ENCODE results near the gene ITGA8. TPM values are rescaled to one million over a fixed set of nuclear protein-coding genes. Genes with fewer than 3 reads are reported as not detected.

The ITGA8 gene
- polyA plus RNA-seq, 1 donor (not counting 4 experiments of a cell fraction or from before 2014, with no cell fraction given): not detected

- no peak for FAIRE-seq
- H3K4me1 ChIP-seq (ENCODE audit: control insufficient read depth, extremely low read depth, insufficient read depth, low read length): no peaks in the 10 kb centered on the region
- no peaks in the 10 kb centered on the region for H3K9me3 ChIP-seq (ENCODE audit: control insufficient read depth, low read depth, low read length)
- H3K4me3 ChIP-seq (ENCODE audit: control insufficient read depth in 2 of 3, extremely low read depth in 1 of 3, insufficient read depth in 2 of 3, low read depth in 1 of 3, low read length in 3 of 3): no peak overlapping the region
- dilution Hi-C loops (cut with MboI; ENCODE audit: extremely low pct_ligation_motif_present, low sequenced_read_pairs): no loop called here
- H3K4me2 ChIP-seq (ENCODE audit: control insufficient read depth, extremely low read depth, insufficient read depth, low read depth, low read length): no peak overlapping the region
- H2AFZ ChIP-seq (ENCODE audit: control insufficient read depth, low read length): no peak overlapping the region
- H3K9me1 ChIP-seq (ENCODE audit: control insufficient read depth, extremely low read depth, insufficient read depth, low read length): no peaks in the 10 kb centered on the region
- no peak for TF ChIP-seq EZH2 (IDR thresholded peaks at IDR 0.05; ENCODE audit: low read length)
- no peak for TF ChIP-seq CTCF (optimal IDR thresholded peaks at IDR 0.05 in 1 of 3, IDR thresholded peaks at IDR 0.05 in 1 of 3, conservative IDR thresholded peaks at IDR 0.05 in 1 of 3; ENCODE audit: extremely low read depth in 1 of 3, insufficient read depth in 2 of 3, low read length in 3 of 3)
- no peak overlapping the region for H3K27ac ChIP-seq (ENCODE audit: control insufficient read depth, insufficient read depth, low read length)
- H4K20me1 ChIP-seq (ENCODE audit: control insufficient read depth, extremely low read depth, insufficient read depth, low read length): no peaks in the 10 kb centered on the region
- H3K27me3 ChIP-seq (ENCODE audit: control insufficient read depth, extremely low read depth, insufficient read depth, low read length): no peaks in the 10 kb centered on the region
- no peaks in the 10 kb centered on the region for H3K79me2 ChIP-seq (ENCODE audit: control insufficient read depth, insufficient read depth, low read length)
- DNase-seq (ENCODE audit: low read depth, low spot score): no peak
- H3K9ac ChIP-seq (ENCODE audit: control insufficient read depth, extremely low read depth, insufficient read depth, low read length): no peak overlapping the region
- no peaks in the 10 kb centered on the region for H3K36me3 ChIP-seq (ENCODE audit: control insufficient read depth in 2 of 2, extremely low read depth in 1 of 2, insufficient read depth in 2 of 2, low read length in 2 of 2)
Measured at GRCh38 chr10:15464381-15464780, 255.3 kb downstream of the ITGA8 start.

Other genes with a start within 250 kb of the ITGA8 start
- gene MINDY3, start 140.6 kb upstream of the ITGA8 start, polyA plus RNA-seq: 14.9 to 22.1 TPM (median 16.1 TPM) in 3 replicates